ENCODE data around the gene PKD1L1. TPM values are rescaled to one million over a fixed set of nuclear protein-coding genes. Genes with fewer than 3 reads are reported as not detected.
A peak's percentile ranks its signal among the peaks of the same experiment; 100 is the strongest.

Gene PKD1L1
- polyA plus RNA-seq, 6 donors from 2014 or later: 0.05 to 0.30 (median 0.15) TPM; not detected in 3

GRCh38 chr7:47896809-47897423, 51.4 kb downstream of the PKD1L1 start:
- Mint-ChIP-seq H3K36me3 (no peaks in the 10 kb centered on the region), H3K4me3 (no peak overlapping the region), H3K27ac (no peak overlapping the region), H3K9me3 (no peaks in the 10 kb centered on the region), H3K27me3 (no peaks in the 10 kb centered on the region), H3K4me1 (peaks cover 0 to 7% (median 0%) of the 10 kb centered on the region in 3 donors)
- ATAC-seq (ENCODE audit: low read depth in 2 of 2) (no peak), DNase-seq (no peak)

- H3K4me1 Mint-ChIP-seq: peaks cover 0 to 7% (median 0%) of the 10 kb centered on the region in 3 donors
- no peak for ATAC-seq (ENCODE audit: low read depth in 2 of 2)
- H3K27me3 Mint-ChIP-seq: no peaks in the 10 kb centered on the region
- H3K4me3 Mint-ChIP-seq: no peak overlapping the region
- H3K27ac Mint-ChIP-seq: peak overlapping the region in 1 of 6 donors; percentile 42
- H3K9me3 Mint-ChIP-seq: no peaks in the 10 kb centered on the region
- DNase-seq: no peak
- H3K36me3 Mint-ChIP-seq: no peaks in the 10 kb centered on the region
Observed at GRCh38 chr7:47895026-47895425, 53.2 kb downstream of the PKD1L1 start.

DNA sequence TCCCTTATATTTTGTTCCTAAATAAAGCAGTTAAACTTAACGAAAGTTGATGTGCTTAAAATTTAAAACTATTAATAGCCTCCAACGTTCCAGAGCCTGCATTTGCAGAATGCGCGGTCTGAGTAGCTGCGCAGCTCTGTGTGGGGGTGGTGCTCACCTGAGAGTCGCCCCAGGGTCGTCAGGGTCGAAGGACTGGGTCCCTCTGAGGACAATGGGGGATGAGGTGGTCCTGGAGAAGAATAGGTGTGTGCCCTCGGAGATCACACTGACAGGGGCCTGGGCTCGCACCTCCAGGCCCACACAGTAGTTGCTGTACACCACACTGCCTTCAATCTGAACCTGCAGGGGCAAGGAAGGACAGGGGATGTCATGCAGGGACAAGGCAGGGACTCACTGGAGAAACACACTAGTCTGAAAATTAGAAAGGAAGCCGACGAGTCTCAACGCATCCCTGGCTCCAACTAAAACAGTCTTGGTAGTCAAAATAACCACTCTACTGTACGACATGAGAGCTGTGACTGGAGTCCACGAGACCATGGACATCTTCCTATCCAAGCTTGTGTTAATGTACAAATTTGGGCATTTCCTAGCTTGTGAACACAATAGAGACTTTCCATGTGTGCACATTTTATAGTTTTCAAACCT, 54.4 kb downstream of the PKD1L1 start:
- peaks cover 0 to 7% (median 0%) of the 10 kb centered on the region in 3 donors for H3K4me1 Mint-ChIP-seq
- H3K4me3 Mint-ChIP-seq: no peak overlapping the region
- H3K27ac Mint-ChIP-seq: no peak overlapping the region
- H3K36me3 Mint-ChIP-seq: no peaks in the 10 kb centered on the region
- DNase-seq (no peak), ATAC-seq (ENCODE audit: low read depth in 2 of 2) (no peak)
- no peaks in the 10 kb centered on the region for H3K27me3 Mint-ChIP-seq
- no peaks in the 10 kb centered on the region for H3K9me3 Mint-ChIP-seq

DNA sequence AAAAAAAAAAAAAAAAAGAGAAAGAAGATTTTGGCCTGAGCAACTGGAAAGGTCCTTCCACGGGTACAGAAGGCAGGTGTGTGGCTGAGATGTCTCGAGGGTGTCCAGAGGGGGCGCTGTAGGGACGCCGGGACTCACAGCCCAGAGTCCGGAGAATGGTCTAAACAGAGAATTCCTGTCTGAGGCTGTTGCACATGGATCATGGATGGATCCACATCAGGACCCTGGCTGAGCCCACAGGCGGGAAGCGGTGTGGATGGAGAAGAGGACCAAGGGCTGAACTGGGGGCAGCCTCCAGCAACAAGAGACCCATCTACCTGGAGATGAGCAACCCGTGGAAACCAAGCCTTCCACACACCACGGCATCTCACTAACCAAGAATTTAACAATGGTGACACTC, 55.0 kb downstream of the PKD1L1 start:
- no peak overlapping the region for H3K27ac Mint-ChIP-seq
- no peaks in the 10 kb centered on the region for H3K27me3 Mint-ChIP-seq
- no peak for ATAC-seq (ENCODE audit: low read depth in 2 of 2)
- no peak overlapping the region for H3K4me3 Mint-ChIP-seq
- DNase-seq: no peak
- H3K36me3 Mint-ChIP-seq: no peaks in the 10 kb centered on the region
- peaks cover 0 to 7% (median 0%) of the 10 kb centered on the region in 3 donors for H3K4me1 Mint-ChIP-seq
- H3K9me3 Mint-ChIP-seq: no peaks in the 10 kb centered on the region

- H3K27ac Mint-ChIP-seq: no peak overlapping the region
- H3K27me3 Mint-ChIP-seq: no peaks in the 10 kb centered on the region
- no peaks in the 10 kb centered on the region for H3K36me3 Mint-ChIP-seq
- H3K4me3 Mint-ChIP-seq: no peak overlapping the region
- ATAC-seq (ENCODE audit: low read depth in 2 of 2) (no peak), DNase-seq (no peak)
- no peaks in the 10 kb centered on the region for H3K9me3 Mint-ChIP-seq
- peaks cover 0 to 7% (median 0%) of the 10 kb centered on the region in 3 donors for H3K4me1 Mint-ChIP-seq
Observed at GRCh38 chr7:47890606-47891005, 57.7 kb downstream of the PKD1L1 start.

- H3K9me3 Mint-ChIP-seq: no peaks in the 10 kb centered on the region
- no peaks in the 10 kb centered on the region for H3K36me3 Mint-ChIP-seq
- H3K27ac Mint-ChIP-seq: no peak overlapping the region
- H3K4me3 Mint-ChIP-seq: no peak overlapping the region
- DNase-seq (no peak), ATAC-seq (ENCODE audit: low read depth in 2 of 2) (no peak)
- H3K27me3 Mint-ChIP-seq: no peaks in the 10 kb centered on the region
- peaks cover 0 to 3% (median 0%) of the 10 kb centered on the region in 3 donors for H3K4me1 Mint-ChIP-seq
Observed at GRCh38 chr7:47890125-47890524, 58.1 kb downstream of the PKD1L1 start.

DNA sequence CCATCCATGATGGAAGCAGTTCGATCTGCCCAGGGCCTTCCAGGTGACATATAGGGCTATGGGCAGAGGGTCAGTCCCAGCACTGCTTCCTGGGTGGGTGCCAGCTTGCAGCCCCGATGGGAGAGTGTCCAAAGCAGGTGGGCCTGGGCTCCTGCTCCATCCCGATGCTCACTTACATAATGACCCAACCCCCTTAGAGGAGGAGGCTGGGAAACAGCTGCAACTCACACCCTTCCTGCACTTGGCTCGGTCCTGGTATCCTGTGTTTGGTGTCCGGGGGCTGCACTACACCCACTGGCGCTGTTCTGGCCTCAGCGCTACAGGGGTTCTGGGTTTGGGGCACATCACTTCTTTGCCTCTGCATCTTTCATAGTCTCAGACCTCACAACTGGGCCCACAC, 58.5 kb downstream of the PKD1L1 start:
- Mint-ChIP-seq H3K9me3 (no peaks in the 10 kb centered on the region), H3K4me1 (no peaks in the 10 kb centered on the region), H3K27ac (no peak overlapping the region), H3K27me3 (no peaks in the 10 kb centered on the region), H3K36me3 (no peaks in the 10 kb centered on the region), H3K4me3 (peak overlapping the region in 1 of 8 donors; percentile 12)
- DNase-seq: no peak
- no peak for ATAC-seq (ENCODE audit: low read depth in 2 of 2)

DNA sequence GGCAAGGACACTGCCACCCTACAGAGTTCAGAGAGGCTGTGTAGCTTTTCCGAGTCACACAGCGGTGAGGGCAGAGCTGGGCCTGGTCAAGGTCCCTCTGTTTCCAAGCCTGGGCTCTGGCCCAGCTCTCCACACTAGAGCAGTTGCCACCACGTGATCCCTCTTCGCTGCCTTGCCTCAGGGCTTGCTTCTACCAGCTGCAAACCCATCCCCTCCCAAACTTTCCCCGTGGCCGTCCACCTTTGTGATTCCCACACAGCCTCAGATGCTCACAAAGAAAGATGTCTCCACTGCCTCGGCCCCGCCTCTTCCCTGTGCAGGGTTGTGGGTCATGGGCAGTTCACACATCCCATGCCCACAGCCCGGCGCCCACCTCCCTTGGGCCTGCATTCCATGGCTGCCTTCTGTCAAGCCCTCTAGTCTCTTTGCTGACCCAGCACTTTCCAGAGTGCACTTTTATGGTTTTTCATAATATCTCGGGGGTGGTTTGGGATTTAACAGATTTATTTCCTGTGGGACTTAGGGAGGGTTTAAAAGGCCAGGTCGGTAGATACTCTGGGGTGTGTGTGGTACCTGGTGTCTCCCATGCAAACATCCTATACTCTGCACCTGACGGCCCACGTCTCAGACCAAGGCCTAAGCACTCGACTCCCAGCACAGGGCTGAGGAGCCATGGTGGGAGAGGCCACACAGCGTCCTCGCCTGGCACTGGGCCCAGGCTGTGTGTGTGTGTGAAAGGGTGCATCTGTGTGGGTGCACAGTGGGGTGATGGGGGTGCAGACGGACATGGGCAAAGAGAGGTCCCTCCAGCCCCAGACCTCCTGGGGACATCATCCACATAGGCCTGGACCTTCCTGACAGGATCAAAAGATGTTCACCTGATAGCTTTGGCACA, 59.6 kb downstream of the PKD1L1 start:
- Mint-ChIP-seq H3K36me3 (no peaks in the 10 kb centered on the region), H3K9me3 (no peaks in the 10 kb centered on the region), H3K27me3 (no peaks in the 10 kb centered on the region), H3K4me3 (peak overlapping the region in 2 of 8 donors; percentile 31 to 54), H3K27ac (no peak overlapping the region), H3K4me1 (no peaks in the 10 kb centered on the region)
- DNase-seq (no peak), ATAC-seq (ENCODE audit: low read depth in 2 of 2) (no peak)

DNA sequence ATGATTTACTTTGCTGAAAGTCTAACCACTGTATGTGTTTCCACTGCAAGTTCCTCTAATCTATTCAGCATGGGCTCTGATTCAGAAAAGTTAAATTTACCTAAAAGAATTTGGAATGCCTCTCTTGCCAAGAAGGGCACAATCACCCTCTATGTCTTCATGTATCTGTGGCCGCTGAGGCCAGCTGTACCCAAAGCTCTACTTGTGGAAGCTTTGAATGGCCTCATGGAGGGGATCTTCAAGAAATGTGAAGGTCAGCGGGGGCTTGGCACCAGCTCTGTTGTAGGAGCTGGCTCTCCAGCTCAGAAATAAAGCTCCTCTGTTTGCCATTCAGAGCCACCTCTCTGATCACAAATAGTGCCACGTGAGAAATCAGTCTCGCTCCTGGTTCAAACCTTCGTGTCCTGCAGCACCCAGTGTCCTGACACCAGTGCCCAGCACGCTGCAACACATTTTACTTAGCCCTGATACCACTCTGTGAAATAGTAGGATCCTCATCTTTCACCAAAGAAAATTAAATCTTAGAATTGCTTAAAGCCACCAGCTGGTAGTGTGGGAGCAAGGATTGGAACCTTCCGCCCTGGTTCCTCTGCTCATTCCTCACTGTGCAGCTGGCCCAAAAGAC, 61.1 kb downstream of the PKD1L1 start:
- Mint-ChIP-seq H3K9me3 (no peaks in the 10 kb centered on the region), H3K4me1 (no peaks in the 10 kb centered on the region), H3K27me3 (no peaks in the 10 kb centered on the region), H3K27ac (no peak overlapping the region), H3K4me3 (peak overlapping the region in 1 of 8 donors; percentile 5), H3K36me3 (no peaks in the 10 kb centered on the region)
- no peak for DNase-seq
- no peak for ATAC-seq (ENCODE audit: low read depth in 2 of 2)

DNA sequence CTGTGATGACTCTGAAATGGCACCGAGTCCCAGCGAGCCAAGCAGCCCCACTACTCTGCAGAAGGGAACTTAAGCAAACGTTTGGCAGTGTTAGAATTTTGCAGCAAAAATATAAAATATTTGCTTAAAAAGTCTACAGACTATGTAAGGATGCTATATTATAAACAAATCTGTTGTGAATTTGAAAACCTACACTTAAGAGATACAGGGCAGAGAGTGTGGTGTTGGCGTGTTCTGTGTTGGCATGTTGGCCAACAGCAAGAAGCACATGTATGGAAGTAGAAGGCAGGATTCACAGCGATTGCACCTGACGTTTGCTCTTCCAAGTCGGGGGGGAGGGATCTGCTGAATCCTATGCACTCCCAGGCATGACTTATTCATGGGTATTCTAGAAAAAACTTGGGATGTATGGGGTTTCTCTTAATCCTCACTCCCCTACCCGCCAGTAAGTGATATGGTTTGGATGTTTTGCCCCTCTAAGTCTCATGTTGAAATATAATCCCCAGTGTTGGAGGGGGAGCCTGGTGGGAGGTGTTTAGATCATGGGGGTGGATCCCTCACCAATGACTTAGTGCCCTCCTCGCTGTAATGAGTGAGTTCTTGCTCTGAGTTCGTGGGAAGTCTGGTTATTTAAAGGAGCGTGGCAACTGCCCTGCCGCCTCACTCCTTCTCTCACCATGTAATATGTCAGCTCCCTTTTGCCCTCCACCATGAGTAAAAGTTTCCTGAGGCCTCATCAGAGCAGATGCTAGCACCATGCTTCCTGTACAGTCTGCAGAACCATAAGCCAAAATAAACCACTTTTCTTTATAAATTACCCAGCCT, 62.1 kb downstream of the PKD1L1 start:
- Mint-ChIP-seq H3K4me1 (no peaks in the 10 kb centered on the region), H3K27me3 (no peaks in the 10 kb centered on the region), H3K4me3 (no peak overlapping the region), H3K9me3 (no peaks in the 10 kb centered on the region), H3K27ac (peak overlapping the region in 1 of 6 donors; percentile 25), H3K36me3 (no peaks in the 10 kb centered on the region)
- DNase-seq (no peak), ATAC-seq (ENCODE audit: low read depth in 2 of 2) (no peak)

DNA sequence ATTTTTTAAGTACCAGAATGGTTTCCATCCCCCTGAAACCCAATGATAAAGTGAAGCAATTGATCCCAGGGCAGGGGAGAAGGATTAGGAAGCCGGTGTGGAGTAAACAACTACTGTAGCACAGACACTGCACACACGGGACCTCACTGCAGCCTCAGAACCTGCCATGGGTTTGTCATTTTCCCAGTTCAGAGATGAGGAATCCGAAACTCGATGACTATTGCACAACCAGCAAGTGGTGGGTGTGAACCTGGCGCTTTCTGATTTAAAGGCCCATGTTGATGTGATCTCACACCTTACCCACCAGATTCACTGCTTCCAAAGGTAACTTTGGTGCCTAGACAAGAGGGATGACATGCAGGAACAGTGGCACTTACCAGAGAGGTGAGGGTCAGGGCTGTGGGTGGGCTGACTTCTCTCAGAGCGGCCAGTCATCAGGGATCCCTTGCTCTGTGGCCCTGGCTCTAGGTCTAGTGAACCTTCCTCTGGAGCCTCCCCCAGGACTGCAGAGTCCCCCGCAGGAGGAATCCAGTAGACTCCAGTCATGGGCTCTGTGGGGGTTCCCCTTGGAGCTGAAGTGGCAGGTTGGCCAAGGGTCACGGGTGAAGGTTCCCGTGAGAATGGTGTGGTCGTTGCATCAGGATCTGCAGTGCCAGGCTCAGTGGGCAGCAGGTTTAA, 62.8 kb downstream of the PKD1L1 start:
- ATAC-seq (ENCODE audit: low read depth in 2 of 2): no peak
- Mint-ChIP-seq H3K36me3 (no peaks in the 10 kb centered on the region), H3K27ac (no peak overlapping the region), H3K4me1 (no peaks in the 10 kb centered on the region), H3K4me3 (no peak overlapping the region), H3K27me3 (no peaks in the 10 kb centered on the region), H3K9me3 (no peaks in the 10 kb centered on the region)
- no peak for DNase-seq

- no peaks in the 10 kb centered on the region for H3K4me1 Mint-ChIP-seq
- H3K27me3 Mint-ChIP-seq: no peaks in the 10 kb centered on the region
- peaks cover 0 to 3% of the 10 kb centered on the region in 2 donors for H3K36me3 Mint-ChIP-seq
- no peak overlapping the region for H3K27ac Mint-ChIP-seq
- no peak for ATAC-seq (ENCODE audit: low read depth in 2 of 2)
- H3K9me3 Mint-ChIP-seq: no peaks in the 10 kb centered on the region
- DNase-seq: no peak
- no peak overlapping the region for H3K4me3 Mint-ChIP-seq
Observed at GRCh38 chr7:47884675-47885074, 63.6 kb downstream of the PKD1L1 start.
